HG03280 (cell line): ENCODE data around the gene GDPD3.
A peak's percentile ranks its signal among the peaks of the same experiment; 100 is the strongest.

ENCODE experiments used
- ATAC-seq: cut with Tn5 transposase; IDR thresholded peaks from one replicate; pipeline ENCODE4 v1.9.1; 2021; ENCODE audit warnings: mild to moderate bottlenecking, moderate library complexity; ENCODE audit not compliant: unreplicated experiment

The GDPD3 gene

DNA sequence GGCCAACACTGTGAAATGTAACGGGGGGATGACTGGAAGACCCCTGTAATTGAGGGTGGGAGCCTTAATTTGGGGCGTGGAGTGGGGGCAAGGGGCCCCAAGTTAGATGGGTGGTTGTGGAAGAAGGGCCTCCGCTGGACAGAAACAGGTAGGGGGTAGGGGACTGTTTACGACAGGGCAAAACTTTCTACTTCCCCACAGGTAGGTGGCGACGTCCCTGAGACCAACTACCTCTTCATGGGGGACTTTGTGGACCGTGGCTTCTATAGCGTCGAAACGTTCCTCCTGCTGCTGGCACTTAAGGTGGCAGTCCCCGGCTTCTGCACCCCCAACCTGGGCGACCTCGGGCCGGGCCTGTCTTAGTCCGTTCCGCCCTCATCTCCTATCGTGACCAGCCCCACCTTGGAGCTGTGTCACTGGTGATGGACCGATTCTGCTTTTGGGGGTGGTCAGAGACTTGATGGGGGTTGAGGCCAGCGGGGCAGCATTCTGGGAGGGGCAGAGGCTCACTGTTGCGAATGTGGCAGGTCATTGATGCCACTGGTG lies 30.7 kb downstream of the GDPD3 start:
- no peak for ATAC-seq

DNA sequence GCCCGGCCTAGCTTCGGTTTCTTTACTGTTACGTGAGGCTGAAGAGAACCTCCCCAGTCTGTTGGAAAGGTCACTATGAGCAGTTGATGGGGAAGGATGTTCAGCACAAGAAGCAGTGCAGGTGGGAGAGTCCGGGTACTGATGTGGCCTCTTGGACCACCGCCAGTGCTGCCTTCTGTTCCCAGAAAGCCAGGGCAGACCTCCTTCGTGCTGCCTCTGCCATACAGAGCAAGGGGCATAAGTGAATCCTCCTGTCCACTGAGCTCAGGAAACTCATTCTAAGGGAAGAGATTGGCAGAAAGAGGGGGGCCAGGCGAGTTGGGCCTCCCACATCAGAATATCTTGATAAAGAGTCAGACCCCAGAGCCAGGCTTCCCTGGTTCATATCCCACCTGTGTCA lies 33.9 kb downstream of the GDPD3 start:
- no peak for ATAC-seq

DNA sequence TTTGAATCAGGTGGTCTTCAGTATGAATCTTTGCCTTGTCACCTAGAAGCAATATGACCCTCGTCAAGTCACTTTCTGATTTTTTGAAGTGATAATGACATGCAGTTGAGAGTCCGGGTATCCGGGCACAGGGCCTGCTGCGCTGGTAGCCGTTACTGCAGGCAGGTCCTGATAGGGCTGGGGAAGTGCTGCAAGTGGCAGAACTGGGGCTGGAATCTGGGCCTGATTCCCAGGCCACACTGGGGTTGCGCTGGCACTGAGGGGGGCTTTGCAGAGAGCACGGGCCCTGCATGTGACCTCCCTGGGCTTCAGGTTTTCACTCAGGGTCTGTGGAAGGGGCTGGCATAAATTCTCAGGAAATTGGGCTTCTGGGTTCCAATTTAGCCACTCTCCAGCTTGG lies 34.6 kb downstream of the GDPD3 start:
- ATAC-seq, result no peak

DNA sequence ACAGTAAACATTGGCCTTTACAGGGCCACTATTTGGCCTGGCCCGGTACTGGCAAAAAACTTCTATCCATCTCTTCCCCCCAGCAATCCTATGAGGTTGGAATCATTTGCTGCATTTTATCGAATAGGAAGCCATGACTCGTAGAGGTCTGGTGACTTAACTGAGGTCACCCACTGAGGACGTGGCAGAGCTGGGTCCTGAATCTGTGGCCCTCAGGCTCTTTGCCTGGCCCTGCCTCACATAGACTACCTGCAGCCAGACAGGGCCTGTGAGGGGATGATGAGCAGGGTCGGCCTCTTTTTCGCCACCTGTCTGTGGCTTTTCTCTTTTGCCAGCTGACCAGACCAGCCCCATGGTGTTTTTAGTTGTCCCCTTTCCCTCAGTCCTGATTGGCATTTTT lies 35.7 kb downstream of the GDPD3 start:
- ATAC-seq, result no peak

DNA sequence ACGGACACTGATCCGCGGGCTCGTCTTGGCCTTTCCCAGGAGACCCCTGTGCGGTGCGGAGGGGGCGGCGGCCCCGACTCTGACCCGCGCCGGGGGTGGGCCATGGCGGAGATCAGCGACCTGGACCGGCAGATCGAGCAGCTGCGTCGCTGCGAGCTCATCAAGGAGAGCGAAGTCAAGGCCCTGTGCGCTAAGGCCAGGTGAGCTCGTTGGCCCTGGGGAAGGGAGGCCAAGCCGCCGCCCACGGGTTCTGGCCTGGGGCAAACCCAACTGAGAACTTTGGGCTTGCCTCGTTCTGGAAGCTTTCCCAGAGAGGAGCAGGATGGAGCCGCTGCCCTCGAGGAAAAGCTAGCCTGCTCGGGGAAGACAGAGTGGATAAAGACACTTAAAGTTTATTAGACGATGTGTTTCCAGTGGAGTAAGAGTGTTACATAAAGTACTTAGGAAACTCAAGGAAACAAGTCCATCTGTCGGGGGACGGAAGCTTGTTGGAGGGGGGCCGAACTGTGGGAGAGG lies 37.0 kb downstream of the GDPD3 start:
- peak; percentile 37 for ATAC-seq

- peak; percentile 83 for ATAC-seq
Measured at GRCh38 chr16:30075503-30076275, 37.6 kb downstream of the GDPD3 start, which contains the start of gene PPP4C. Gene PPP4C (plus strand): TSS chr16:30075994. CDS start chr16:30076378, 384 bp downstream.

- ATAC-seq, result no peak
Measured at GRCh38 chr16:30070490-30070889, 42.8 kb downstream of the GDPD3 start.

DNA sequence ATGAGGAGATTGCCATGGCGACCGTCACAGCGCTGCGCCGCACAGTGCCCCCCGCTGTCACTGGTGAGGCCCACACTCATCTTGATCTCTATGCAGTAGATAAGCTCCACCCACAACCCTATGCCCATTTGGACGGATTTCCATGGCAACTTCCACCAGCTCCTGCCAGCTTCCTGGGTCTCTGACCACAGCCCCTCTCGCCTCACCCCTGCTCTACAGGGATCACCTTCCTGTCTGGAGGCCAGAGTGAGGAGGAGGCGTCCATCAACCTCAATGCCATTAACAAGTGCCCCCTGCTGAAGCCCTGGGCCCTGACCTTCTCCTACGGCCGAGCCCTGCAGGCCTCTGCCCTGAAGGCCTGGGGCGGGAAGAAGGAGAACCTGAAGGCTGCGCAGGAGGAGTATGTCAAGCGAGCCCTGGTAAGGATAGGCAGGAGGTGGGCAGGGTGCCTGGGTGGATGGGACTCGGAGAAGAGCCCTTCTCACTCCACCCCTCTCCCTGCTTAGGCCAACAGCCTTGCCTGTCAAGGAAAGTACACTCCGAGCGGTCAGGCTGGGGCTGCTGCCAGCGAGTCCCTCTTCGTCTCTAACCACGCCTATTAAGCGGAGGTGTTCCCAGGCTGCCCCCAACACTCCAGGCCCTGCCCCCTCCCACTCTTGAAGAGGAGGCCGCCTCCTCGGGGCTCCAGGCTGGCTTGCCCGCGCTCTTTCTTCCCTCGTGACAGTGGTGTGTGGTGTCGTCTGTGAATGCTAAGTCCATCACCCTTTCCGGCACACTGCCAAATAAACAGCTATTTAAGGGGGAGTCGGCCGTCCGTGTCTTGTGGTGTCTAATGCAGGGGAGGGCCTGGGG lies 43.5 kb downstream of the GDPD3 start:
- ATAC-seq, result no peak

- no peak for ATAC-seq
Measured at GRCh38 chr16:30068750-30069610, 44.4 kb downstream of the GDPD3 start.

GRCh38 chr16:30068333-30068732 lies 45.0 kb downstream of the GDPD3 start:
- ATAC-seq, result no peak

DNA sequence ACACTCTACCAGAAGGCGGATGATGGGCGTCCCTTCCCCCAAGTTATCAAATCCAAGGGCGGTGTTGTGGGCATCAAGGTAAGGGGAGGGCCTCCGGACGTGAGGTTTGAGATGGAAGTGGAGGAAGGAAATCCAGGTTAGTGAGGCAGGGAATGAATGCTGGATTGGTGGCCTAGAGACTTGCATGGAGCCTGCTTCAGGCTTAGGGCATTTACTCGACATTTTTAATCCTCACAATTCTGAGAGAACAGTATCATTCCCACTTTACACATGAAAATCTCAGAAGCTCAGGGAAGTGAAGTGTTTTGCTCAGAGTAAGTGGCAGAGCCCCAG lies 45.8 kb downstream of the GDPD3 start:
- ATAC-seq, result no peak

DNA sequence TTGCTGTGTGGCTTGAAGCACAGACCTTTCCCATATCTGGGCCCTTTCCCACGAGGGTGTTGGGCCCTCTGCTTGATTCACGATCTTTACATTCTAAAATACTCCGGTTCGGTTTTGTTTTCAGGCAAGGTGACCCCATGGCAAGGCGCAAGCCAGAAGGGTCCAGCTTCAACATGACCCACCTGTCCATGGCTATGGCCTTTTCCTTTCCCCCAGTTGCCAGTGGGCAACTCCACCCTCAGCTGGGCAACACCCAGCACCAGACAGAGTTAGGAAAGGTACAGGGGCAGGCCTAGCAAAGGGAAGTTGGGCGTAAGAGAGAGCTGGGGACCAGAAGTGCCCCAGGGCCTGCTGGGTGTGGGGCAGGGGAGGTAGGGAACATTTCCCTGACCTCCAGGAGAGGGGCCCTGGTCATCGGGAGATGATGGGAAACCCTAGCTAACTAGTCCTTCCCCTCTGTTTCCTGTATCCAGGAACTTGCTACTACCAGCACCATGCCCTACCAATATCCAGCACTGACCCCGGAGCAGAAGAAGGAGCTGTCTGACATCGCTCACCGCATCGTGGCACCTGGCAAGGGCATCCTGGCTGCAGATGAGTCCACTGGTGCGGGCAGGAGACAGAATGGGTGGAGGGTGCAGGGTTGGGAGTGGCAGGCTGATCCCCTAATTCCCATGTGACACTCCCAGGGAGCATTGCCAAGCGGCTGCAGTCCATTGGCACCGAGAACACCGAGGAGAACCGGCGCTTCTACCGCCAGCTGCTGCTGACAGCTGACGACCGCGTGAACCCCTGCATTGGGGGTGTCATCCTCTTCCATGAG lies 46.4 kb downstream of the GDPD3 start:
- ATAC-seq, result no peak

GRCh38 chr16:30065943-30066760 lies 47.2 kb downstream of the GDPD3 start:
- ATAC-seq, result no peak

DNA sequence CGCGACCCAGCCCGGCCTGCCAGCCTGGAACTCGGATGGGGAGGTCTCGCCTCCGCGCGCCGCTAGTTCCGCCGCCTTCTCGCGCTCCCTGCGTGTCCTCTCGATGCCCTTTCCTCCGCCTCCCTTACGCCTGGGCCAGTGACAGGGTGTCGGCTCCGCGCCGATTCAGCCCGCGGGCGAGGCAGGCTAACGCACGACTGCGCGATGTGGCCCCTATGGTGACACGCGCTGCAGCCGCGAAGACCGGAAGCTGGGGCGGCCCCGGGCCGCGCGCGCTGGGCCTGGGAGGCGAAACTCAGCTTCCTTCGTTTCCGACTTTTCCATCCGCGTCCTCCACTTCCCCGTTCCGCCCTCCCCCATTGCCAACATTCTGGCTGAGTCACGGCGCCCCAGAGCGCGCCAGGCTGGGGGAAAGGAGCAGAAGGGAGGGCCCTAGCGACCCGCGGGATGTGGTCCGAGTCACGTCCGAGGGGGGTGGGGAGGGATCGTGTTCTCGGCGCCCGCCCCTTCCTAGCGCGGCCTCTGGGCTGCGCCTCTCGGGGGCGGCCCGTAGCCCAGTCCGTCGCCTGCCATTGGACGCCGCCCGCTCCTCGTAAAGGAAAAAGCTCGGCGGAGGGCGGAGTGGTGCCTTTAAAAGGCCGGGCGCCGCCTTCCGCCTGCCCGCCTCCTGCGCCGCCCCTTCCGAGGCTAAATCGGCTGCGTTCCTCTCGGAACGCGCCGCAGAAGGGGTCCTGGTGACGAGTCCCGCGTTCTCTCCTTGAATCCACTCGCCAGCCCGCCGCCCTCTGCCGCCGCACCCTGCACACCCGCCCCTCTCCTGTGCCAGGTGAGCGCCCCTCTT lies 48.0 kb downstream of the GDPD3 start, which contains the start of gene ALDOA:
Gene ALDOA (plus strand): TSS at position 659 of the 841 bp plus-strand sequence. CDS start 1,138 bp downstream, outside the sequence.
- peak; percentile 79 for ATAC-seq

DNA sequence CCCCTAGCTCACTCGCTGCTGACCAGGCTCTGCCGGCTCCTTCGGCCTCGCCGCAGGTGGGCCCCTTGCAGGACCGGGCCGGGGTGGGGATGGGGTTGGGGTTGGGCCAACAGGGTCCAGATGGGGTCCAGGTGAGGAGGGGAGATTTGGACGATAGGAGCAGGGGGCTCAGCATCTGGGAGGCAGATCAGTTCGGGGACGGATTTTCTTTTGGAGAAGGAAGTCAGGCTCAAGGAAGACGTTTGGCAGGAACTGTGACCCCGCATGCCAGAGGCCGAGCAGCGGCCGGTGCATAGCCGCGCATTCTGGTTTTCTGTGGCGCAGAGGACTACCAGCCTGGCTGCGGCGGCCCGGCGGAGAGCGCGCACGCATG lies 48.6 kb downstream of the GDPD3 start:
- ATAC-seq, result no peak

GRCh38 chr16:30063893-30064728 lies 49.2 kb downstream of the GDPD3 start:
- ATAC-seq, result no peak

DNA sequence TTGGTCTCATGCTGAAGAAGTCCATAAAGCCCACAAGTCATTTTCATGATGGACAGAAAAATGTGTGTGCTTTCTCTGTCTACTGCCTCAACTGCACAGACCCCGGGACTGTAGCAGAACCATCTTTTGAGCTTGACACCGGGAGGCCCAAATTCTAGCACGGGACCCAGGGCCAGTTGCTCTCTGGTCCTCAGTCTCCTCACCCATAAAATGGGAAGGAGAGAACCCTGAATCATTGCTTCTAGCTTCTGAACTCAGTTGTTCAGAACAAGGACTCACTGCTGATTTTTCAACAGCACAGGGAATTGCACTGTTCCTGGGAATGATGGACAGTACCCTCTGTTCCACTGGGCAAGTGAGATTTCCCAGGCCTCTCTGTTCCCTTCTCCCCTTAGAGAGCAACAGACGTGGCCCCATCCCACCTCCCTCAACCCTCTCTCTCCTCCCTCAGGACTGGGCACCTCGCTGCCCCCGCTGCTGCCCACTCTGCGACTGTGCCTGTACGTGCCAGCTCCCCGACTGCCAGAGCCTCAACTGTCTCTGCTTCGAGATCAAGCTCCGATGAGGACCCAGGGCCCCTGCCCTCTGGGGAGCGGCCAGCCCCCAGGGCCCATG lies 50.0 kb downstream of the GDPD3 start:
- no peak for ATAC-seq
